Lower lobe of right lung (tissue), 2 donors: ENCODE results near the gene NUDC. TPM values are rescaled to one million over a fixed set of nuclear protein-coding genes. Genes with fewer than 3 reads are reported as not detected.
A peak's percentile ranks its signal among the peaks of the same experiment; 100 is the strongest.
"Not testable (repeated sequence)": the region's sequence is repeated elsewhere in the genome, so short reads cannot be mapped to it uniquely, and the experiment has no call there.

ENCODE experiments used
- ATAC-seq, 2 donors: fragments of 200-7000 bp; cut with Tn5 transposase; one replicate each; pipeline ENCODE4 v1.9.1; 2020 to 2022; ENCODE audit warnings: mild to moderate bottlenecking in 2 of 2, moderate library complexity in 2 of 2
- DNase-seq: peaks from one replicate; pipeline ENCODE4 v3.0.0-alpha.2; 2020
- H3K27ac ChIP-seq: fragments of 200-600 bp; one replicate; pipeline ENCODE4 v1.8.0; 2022
- H3K27me3 ChIP-seq: fragments of 200-600 bp; one replicate; pipeline ENCODE4 v1.8.0; 2022; ENCODE audit warnings: low read depth
- H3K36me3 ChIP-seq: fragments of 200-600 bp; one replicate; pipeline ENCODE4 v1.8.0; 2022; ENCODE audit warnings: mild to moderate bottlenecking
- H3K4me1 ChIP-seq: fragments of 200-600 bp; one replicate; pipeline ENCODE4 v1.8.0; 2022
- H3K4me3 ChIP-seq: fragments of 200-600 bp; one replicate; pipeline ENCODE4 v1.8.0; 2022; ENCODE audit warnings: mild to moderate bottlenecking
- H3K9me3 ChIP-seq: fragments of 200-600 bp; one replicate; pipeline ENCODE4 v1.8.0; 2022
- intact Hi-C: fragments of 100-400 bp; cut with DNase I; formaldehyde crosslinking; loops from one replicate; pipeline ENCODE4 v1.11.0; 2022
- long read RNA-seq: library from polyadenylated mRNA; unstranded; transcript quantifications from one replicate; pipeline ENCODE4 v2.0.0, GENCODE V29; 2021
- total RNA-seq: library from RNA; stranded (reverse); fragmentation: NEBNext Ultra II Directional; extraction: Animal tissue kit (Norgen Biotek cat#: 25700); gene quantifications from one replicate; pipeline ENCODE4 v1.2.1, GENCODE V29; 2021
- TF ChIP-seq, protein P1 (sequence below): fragments of 200-600 bp; IDR thresholded peaks from one replicate; pipeline ENCODE4 v1.8.0; 2022; ENCODE audit warnings: antibody characterized with exemption, mild to moderate bottlenecking
- donor health status: DM: no; HTN: yes; CAD: no; lungs with severe emphysema.

Gene NUDC
- total RNA-seq: 56.7 TPM
- long read RNA-seq, transcript NUDC-201 (9 exons, 1,800 nt): major isoform, 288 of 331 reads
- long read RNA-seq, partial matches to known transcripts: 15 of 331 reads
- long read RNA-seq, other reads (novel, unspliced or antisense): 28 of 331 reads

DNA sequence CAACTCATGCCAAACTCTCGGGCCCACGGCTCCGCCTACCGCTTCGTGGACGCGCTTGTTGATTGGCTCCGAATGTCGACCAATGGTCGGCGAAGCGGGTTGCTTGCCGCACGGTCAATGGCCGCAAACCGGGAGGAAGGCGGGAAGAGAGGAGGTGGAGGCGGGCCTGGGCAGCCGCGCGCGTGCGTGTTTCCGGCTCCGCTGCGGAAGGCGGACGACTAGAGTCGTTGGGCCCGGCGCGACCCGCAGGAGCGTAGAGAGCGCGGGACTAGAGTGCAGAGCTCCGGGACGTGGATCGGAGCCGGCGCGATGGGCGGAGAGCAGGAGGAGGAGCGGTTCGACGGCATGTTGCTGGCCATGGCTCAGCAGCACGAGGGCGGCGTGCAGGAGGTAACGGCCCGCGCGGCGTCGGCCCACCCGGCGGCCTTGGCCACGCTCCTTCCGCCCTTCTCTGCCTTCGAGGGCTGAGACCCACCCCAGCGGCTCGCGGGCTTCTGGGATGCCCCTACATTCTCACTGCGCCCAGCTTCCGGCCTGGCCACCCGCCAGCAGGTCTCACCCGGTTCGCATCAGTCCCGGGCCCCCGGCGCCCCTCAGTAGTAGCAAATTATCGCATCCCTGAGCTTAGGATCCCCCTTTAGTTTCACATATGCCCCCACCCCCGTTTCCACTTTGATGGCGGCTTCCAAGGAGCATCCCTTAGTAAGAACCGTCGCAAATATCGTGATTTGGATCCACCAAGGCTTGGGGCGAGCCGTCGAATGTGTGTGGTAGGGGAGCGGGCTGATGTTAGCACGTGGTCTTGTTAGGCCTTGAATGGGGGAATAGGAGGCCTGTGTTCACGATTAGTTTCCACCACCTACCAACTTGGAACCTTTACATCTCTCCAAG is at the start of gene NUDC:
NUDC (plus strand) TSS at position 204 of the 891 bp plus-strand sequence; CDS start at position 310, 106 bp downstream.
- Histone ChIP-seq H3K4me1 (peaks cover 23% of the 10 kb centered on the region), H3K9me3 (no peaks in the 10 kb centered on the region), H3K27me3 (no peaks in the 10 kb centered on the region), H3K36me3 (peaks cover 31% of the 10 kb centered on the region), H3K4me3 (peak within 1 kb of the TSS; percentile 100), H3K27ac (peak within 1 kb of the TSS; percentile 93)
- intact Hi-C loops: no loop called here
- ATAC-seq (peak; percentile 99), DNase-seq (peak; percentile 99)
- TF ChIP-seq, protein P1, sequence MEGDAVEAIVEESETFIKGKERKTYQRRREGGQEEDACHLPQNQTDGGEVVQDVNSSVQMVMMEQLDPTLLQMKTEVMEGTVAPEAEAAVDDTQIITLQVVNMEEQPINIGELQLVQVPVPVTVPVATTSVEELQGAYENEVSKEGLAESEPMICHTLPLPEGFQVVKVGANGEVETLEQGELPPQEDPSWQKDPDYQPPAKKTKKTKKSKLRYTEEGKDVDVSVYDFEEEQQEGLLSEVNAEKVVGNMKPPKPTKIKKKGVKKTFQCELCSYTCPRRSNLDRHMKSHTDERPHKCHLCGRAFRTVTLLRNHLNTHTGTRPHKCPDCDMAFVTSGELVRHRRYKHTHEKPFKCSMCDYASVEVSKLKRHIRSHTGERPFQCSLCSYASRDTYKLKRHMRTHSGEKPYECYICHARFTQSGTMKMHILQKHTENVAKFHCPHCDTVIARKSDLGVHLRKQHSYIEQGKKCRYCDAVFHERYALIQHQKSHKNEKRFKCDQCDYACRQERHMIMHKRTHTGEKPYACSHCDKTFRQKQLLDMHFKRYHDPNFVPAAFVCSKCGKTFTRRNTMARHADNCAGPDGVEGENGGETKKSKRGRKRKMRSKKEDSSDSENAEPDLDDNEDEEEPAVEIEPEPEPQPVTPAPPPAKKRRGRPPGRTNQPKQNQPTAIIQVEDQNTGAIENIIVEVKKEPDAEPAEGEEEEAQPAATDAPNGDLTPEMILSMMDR: no peak

- H3K4me1 ChIP-seq, H3K9me3 ChIP-seq, H3K4me3 ChIP-seq, H3K27ac ChIP-seq, H3K27me3 ChIP-seq, intact Hi-C loops, ATAC-seq, DNase-seq: not testable (repeated sequence)
- peaks cover 12% of the 10 kb centered on the region for H3K36me3 ChIP-seq
These were observed 48.4 kb upstream of the NUDC start for GRCh38 chr1:26873097-26873496.

GRCh38 chr1:26874896-26875295 is 46.6 kb upstream of the NUDC start:
- Histone ChIP-seq H3K9me3 (no peaks in the 10 kb centered on the region), H3K4me1 (peaks cover 3% of the 10 kb centered on the region), H3K27me3 (no peaks in the 10 kb centered on the region), H3K36me3 (peaks cover 30% of the 10 kb centered on the region), H3K27ac (no peak overlapping the region), H3K4me3 (no peak overlapping the region)
- ATAC-seq: no peak
- TF ChIP-seq, protein P1: no peak
- DNase-seq: no peak
- intact Hi-C loops: no loop called here

- Histone ChIP-seq H3K27me3 (no peaks in the 10 kb centered on the region), H3K27ac (no peak overlapping the region), H3K4me3 (no peak overlapping the region), H3K9me3 (no peaks in the 10 kb centered on the region), H3K36me3 (peaks cover 54% of the 10 kb centered on the region), H3K4me1 (peaks cover 3% of the 10 kb centered on the region)
- TF ChIP-seq, protein P1: no peak
- intact Hi-C loops: no loop called here
- DNase-seq: no peak
- no peak for ATAC-seq
These were observed 44.2 kb upstream of the NUDC start for GRCh38 chr1:26877326-26877725.

GRCh38 chr1:26879793-26880192 is 41.8 kb upstream of the NUDC start:
- Histone ChIP-seq H3K9me3 (no peaks in the 10 kb centered on the region), H3K36me3 (peaks cover 79% of the 10 kb centered on the region), H3K4me1 (peaks cover 3% of the 10 kb centered on the region), H3K27me3 (no peaks in the 10 kb centered on the region), H3K4me3 (no peak overlapping the region), H3K27ac (no peak overlapping the region)
- ATAC-seq: peak in 1 of 2 donors; percentile 8
- intact Hi-C loops: no loop called here
- TF ChIP-seq, protein P1: no peak
- no peak for DNase-seq

DNA sequence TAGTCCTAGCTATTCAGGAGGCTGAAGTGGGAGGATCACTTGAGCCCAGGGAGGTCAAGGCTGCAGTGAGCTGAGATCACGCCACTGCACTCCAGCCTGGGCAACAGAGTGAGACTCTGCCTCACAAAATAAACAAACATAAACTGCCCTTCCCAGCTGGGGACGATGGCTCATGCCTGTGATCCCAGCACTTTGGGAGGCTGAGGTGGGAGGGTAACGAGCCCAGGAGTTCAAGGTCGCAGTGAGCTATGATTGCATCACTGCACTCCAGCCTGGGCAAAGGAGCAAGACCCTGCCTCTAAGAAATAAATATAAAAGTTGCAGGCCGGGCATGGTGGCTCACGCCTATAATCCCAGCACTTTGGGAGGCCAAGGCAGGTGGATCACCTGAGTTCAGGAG is 39.9 kb upstream of the NUDC start:
- intact Hi-C loops, ATAC-seq, H3K27ac ChIP-seq, H3K4me3 ChIP-seq, DNase-seq, H3K27me3 ChIP-seq, H3K4me1 ChIP-seq, H3K9me3 ChIP-seq: not testable (repeated sequence)
- peaks cover 96% of the 10 kb centered on the region for H3K36me3 ChIP-seq
